ENCODE results near the gene KPNA6.

The KPNA6 gene

GRCh38 chr1:32221581-32221979 is 113.7 kb downstream of the KPNA6 start:
- DNase-seq, result no peak

GRCh38 chr1:32221980-32222755 is 114.3 kb downstream of the KPNA6 start, which contains the start of the genes EIF3I and TMEM234:
Gene EIF3I, plus strand, starts transcription at chr1:32222407. Its CDS starts 35 bp downstream, at chr1:32222442.
Gene TMEM234, minus strand, starts transcription at chr1:32222353. Its CDS starts 31 bp downstream, at chr1:32222322.
- DNase-seq, result peak; percentile 95

- no peak for DNase-seq
Observed at GRCh38 chr1:32223683-32224082, 115.8 kb downstream of the KPNA6 start.

- DNase-seq, result no peak
Observed at GRCh38 chr1:32224285-32224684, 116.4 kb downstream of the KPNA6 start.

Measured in CD4-positive, alpha-beta T cell treated with Interleukin-21 for 1 hour (primary cell).